GM21786 (cell line): ENCODE measurements around the gene ABCG8.

Experiments used
- ATAC-seq: cut with Tn5 transposase; IDR thresholded peaks from one replicate; pipeline ENCODE4 v1.9.1; 2021; ENCODE audit not compliant: unreplicated experiment

Gene ABCG8

GRCh38 chr2:43855292-43855691 is 16.5 kb downstream of the ABCG8 start:
- ATAC-seq, result no peak

GRCh38 chr2:43872151-43872550 is 33.4 kb downstream of the ABCG8 start:
- no peak for ATAC-seq

DNA sequence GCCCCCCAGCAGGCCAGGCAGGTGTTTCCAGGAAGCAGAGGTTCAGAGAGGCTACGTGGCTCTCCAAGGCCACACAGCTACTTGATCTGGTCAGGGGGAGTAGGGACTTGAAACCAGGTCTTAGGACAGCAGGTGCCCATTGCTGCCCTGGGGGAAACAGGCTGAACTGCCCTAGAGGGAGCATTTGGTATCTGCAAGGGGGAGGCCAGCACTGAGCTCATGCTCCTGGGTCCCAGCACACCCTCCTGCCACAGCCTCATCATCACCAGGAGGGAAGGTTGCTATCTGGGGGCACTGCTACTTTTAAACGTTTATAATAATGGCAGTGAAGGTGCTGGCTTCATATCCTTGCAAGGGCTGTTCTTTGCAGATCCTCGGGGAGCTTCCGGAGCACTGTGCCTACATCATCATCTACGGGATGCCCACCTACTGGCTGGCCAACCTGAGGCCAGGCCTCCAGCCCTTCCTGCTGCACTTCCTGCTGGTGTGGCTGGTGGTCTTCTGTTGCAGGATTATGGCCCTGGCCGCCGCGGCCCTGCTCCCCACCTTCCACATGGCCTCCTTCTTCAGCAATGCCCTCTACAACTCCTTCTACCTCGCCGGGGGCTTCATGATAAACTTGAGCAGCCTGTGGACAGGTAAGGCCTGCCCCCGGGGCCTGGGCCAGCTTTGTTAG is 36.1 kb downstream of the ABCG8 start:
- no peak for ATAC-seq

DNA sequence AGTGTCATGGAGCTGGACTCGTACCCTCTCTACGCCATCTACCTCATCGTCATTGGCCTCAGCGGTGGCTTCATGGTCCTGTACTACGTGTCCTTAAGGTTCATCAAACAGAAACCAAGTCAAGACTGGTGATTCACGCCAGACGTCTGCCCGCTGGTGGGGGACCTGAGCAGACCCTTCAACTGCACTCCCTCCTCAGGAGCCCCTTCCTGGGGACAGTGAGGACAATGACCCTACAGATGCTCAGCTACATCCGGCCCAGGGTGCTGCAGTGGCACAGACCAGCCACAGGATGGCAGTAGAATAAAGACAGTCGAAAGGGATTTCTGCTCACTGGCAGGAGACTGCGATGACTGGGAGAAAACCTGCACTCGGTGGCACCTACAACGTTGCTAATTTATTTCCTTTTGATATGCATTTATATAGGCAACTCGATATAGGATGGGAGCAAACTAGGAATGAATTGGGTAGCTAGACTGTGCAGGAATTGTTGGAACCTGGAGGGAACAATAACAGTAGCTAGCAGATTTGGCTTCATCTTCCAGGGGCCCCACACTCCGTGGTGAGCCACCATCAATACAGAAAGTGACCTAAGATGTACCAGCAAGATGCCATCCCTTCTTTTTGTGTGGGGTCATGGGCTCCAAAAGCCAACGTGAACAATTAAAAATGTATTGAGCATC is 39.2 kb downstream of the ABCG8 start:
- peak; percentile 91 for ATAC-seq

DNA sequence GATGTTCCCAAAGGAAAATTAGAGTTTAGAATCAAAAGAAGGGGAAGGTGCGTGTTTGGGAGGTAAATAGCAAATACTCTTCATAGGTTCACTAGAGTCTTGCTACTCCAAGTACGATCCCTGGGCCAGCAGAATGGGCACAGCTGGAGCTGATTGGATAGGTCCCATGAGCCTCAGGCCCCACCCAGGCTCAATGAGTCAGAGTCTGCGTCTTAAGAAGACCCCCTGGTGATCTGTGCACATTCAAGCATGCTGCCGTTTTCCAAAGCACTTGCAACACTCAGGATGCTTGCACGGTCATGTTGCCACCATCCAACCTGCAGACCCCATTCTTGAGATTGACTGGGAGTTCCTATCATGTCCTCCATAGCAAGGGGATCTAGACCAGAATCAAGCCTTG is 40.5 kb downstream of the ABCG8 start:
- ATAC-seq, result no peak

DNA sequence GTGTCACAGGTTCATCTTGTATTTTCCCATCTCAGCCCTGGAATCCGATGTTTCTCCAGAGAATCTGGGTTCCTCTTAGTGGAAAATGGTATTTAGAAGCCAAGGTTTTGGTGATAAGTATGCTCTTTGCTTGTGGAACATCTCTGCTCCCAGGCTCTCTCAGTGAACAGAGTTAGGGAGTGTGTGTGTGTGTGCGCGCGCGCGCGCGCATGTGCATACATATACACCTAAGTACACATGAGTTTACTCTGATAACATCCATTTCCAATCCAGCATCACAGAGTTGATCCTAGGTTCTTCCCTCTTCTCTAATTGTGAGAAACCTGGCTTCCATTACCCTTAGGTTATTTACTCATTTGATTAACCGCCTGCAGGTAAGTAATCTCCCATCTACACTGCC is 41.7 kb downstream of the ABCG8 start:
- no peak for ATAC-seq

DNA sequence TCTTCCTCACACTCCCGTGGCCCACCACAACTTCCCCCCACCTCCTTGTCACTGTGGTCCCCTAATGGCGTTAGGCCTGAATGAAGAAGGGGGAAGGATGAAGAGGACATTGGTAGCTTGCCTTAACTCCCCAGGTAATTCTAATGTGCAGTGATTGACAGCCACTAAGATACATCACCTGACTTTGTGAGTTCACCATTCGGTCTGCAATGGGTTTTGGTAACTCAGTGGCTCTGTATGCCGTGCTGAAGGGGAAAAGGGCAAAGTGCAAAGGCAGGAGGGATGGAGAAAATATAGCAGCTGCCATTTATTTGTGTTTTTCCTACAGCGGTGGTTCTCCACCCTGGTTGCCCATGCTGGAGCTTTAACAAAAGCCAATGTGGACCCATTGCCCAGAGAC is 42.2 kb downstream of the ABCG8 start:
- no peak for ATAC-seq

DNA sequence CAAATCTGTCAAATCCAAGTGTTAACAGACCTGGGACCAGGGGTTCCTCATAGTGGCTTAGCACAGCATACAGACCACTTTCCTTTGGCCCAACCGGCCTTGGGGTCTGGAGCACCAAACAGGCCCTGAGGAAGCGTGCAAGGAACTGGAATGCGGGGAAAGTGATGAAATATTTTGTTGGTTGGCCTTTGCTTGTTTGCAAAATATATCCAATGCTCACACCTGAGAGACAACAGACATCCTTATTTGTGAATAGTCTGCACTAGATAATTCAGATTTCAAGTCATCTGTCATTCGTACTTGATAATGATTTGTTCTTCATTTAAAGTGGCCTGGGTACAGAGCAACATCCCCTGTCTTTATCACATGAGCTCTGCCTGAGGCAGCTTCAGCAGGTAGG is 43.5 kb downstream of the ABCG8 start:
- ATAC-seq, result no peak

DNA sequence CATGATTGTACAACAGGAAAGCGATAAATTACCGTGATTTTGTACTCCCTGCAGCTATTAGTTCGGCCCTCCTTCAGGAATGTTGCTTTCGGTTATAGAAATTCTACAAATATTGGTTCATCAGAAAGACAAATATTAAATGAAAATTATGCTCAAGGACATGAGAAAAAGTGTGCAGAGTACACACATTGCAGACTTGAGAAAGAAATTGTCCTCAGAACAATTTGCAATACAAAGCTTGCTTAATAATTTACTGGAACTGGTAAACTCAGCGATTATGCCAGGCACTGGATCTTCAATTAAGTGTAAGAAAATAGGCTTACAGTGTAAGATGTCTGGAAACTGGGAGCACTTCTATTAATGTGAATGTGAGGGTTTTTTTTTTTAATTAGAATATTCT is 45.9 kb downstream of the ABCG8 start:
- no peak for ATAC-seq

DNA sequence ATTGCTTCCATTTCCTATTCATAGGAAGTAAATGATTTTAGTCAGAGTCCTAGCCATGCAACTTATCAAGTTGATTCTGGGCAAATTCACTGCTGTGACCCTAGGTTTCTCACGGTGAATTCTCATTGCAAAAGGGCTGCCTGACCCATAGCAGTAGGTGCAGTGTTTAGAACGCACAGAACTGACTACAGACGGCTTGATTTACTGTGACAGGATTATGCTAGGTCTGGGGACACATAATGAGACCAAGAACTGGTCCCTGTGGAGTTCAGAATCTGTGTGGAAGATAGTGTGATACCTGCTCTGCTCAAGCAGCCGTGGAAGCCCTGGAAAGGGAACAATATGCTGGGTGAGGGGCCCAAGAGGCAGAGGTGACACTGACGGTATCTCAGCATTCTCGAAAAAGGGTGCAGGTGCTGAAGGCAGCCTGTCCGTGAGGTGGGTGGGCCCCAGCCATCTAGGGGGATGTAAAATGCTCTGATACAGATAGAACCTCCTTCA is 46.4 kb downstream of the ABCG8 start:
- no peak for ATAC-seq

GRCh38 chr2:43887176-43887575 is 48.4 kb downstream of the ABCG8 start:
- no peak for ATAC-seq

DNA sequence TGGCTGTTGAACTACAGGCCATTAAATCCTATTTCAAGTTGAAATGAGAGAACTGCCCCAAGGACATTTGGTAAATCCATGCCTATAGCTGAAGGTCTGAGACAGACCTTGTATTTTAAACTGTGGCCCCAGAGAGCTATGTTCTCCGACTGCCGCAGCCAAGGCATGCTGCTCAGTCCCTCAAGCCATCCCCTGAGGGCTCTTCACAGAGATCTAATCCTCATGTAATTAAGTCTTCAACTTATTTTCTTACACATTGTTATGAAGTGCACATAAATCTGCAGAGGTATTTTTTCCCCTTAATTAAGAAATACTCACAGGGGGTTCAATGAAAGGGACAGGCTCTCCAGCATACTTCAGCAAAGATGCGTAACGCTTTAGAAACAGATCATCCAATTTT is 50.6 kb downstream of the ABCG8 start:
- no peak for ATAC-seq

DNA sequence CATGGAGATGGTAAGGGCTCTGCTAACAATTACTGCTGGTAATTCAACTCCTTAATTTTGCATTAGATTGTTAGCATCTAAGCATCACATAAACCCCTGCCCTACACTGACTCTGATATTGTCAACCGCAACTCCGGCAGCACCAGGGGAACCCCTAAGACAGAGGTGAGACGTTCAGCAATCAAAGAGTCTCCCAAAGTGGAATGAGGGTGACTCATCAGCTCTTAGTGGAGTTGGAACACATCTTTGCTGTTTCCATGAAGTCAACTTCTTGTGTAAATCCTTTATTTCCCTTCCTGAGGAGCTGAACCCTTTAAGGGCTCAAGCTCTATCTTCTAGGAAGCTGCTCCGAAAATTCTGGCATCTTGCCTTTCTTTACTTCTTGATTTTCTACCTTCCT is 52.1 kb downstream of the ABCG8 start:
- no peak for ATAC-seq

DNA sequence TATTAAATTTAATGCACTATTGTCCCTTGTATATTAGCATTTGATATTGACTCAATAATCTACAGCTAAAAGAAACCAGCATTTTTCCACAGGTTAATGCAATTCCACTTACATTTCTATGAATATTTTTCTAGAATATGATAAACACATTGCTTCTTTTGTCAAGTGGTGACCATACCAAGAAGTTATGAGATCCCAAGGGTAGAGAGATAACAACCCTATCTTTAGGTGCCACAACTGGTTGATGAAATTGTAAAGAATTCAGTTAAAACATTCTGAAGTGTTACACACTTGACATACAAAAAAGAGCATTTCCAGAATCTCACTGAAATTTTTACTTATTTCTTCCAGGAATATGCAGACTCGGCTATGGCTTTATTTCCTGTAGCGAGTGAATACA is 56.0 kb downstream of the ABCG8 start:
- no peak for ATAC-seq

- ATAC-seq, result no peak
Observed at GRCh38 chr2:43896906-43897305, 58.1 kb downstream of the ABCG8 start.

GRCh38 chr2:43897492-43897891 is 58.7 kb downstream of the ABCG8 start:
- no peak for ATAC-seq

DNA sequence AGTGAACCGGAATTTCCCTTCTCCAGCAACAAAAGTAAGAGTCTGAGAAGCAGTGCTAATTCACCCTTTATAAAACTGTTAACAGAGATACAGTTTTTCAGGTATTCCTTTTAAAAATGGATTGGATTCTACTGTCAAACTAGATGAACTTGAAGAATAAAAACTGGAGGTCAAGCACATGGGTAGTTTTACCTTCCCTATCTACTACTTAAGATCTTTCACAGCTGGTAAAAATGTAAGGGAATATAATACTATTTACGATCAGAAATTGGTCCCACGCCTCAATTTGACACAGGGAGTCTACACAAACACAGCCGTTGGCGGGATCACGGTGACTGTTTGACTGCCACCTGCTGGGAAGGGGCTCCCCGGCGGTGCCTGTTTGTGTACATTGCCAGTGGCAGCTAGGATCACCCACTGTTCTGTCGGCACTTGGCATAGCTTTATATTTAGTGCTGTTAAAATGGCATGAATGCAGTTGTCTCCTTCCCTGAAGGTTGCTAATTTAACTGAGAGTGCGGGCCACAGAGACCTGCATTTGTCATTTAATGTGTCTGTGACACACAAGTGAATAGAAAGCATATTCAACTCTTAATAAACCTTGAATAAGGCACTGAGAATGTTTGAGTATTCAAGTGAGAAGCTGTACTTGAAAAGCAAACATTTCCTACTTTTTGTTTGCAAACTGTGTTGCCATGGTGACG is 59.5 kb downstream of the ABCG8 start:
- ATAC-seq, result no peak

DNA sequence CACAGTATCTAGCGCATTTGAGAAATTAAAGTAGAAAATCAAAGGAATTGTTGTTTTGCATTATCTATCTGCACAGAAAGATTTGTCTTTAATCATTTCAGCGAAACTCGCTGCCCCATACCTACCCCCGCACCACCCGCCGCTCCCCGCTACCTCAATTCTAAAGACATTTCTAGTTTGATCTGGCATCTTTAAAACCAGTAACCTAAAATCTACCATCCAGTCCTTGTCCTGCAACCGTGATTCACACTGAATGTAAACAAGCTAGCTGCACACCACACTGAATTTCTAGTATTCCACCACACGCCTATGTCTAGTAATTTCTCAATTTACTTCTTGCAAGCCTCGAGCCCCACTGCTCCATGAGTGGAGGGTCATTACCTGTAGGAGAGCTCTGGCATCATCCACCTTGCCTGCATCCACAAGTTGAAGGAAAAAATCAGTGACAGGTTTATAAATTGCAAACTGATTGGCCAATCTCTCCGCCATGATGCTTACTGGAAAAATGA is 60.1 kb downstream of the ABCG8 start:
- ATAC-seq, result no peak

- no peak for ATAC-seq
Observed at GRCh38 chr2:43899589-43899988, 60.8 kb downstream of the ABCG8 start.

GRCh38 chr2:43905371-43905803 is 66.6 kb downstream of the ABCG8 start:
- ATAC-seq, result peak; percentile 65

- ATAC-seq, result no peak
Observed at GRCh38 chr2:43905871-43906270, 67.1 kb downstream of the ABCG8 start.
